Neural cell (in vitro differentiated cells): ENCODE data around the gene SEC31A.

Source experiments
- CTCF ChIP-seq: fragments of 450-650 bp; IDR thresholded peaks from 2 replicates; pipeline ENCODE4 v1.5.1; 2014; ENCODE audit warnings: antibody characterized with exemption, mild to moderate bottlenecking, moderate library complexity; ENCODE audit not compliant: poor library complexity, severe bottlenecking
- EP300 ChIP-seq: fragments of 450-650 bp; conservative IDR thresholded peaks from 2 replicates; pipeline ENCODE4 v1.6.1; 2014; ENCODE audit warnings: antibody characterized with exemption, mild to moderate bottlenecking, moderate library complexity; ENCODE audit not compliant: poor library complexity, severe bottlenecking
- EZH2 ChIP-seq: fragments of 200-600, 300-800 bp; shearing (Covaris generic), sonication (generic); IDR thresholded peaks from 2 replicates; pipeline ENCODE4 v1.6.1; 2014; ENCODE audit warnings: antibody characterized with exemption, low read length, borderline replicate concordance, mild to moderate bottlenecking; ENCODE audit not compliant: insufficient read depth, poor library complexity, severe bottlenecking
- POLR2AphosphoS5 ChIP-seq: IDR thresholded peaks from 2 replicates; pipeline ENCODE4 v1.6.1; 2012

GRCh38 chr4:82825425-82825824 lies 65.5 kb downstream of the SEC31A start:
- TF ChIP-seq EZH2 (no peak), CTCF (no peak), EP300 (no peak), POLR2AphosphoS5 (no peak)
